Fibroblast of skin of scalp (primary cell): ENCODE results near the gene TANC1.

Experiments
- DNase-seq: peaks from one replicate; pipeline ENCODE4 v3.0.0-alpha.2; 2013

Gene TANC1

GRCh38 chr2:159065313-159065712 is 96.9 kb downstream of the TANC1 start:
- DNase-seq: no peak

- no peak for DNase-seq
Measured at GRCh38 chr2:159065891-159066290, 97.5 kb downstream of the TANC1 start.

GRCh38 chr2:159066541-159067156 is 98.2 kb downstream of the TANC1 start:
- DNase-seq: no peak

GRCh38 chr2:159067971-159068370 is 99.5 kb downstream of the TANC1 start:
- peak; percentile 58 for DNase-seq

- no peak for DNase-seq
Measured at GRCh38 chr2:159069229-159069628, 100.8 kb downstream of the TANC1 start.

- DNase-seq: no peak
Measured at GRCh38 chr2:159070235-159070634, 101.8 kb downstream of the TANC1 start.

- peak; percentile 88 for DNase-seq
Measured at GRCh38 chr2:159071190-159071915, 102.9 kb downstream of the TANC1 start.

- peak; percentile 63 for DNase-seq
Measured at GRCh38 chr2:159072795-159073194, 104.4 kb downstream of the TANC1 start.

- no peak for DNase-seq
Measured at GRCh38 chr2:159073256-159073655, 104.8 kb downstream of the TANC1 start.

- DNase-seq: no peak
Measured at GRCh38 chr2:159074605-159075004, 106.2 kb downstream of the TANC1 start.

GRCh38 chr2:159075727-159076126 is 107.3 kb downstream of the TANC1 start:
- no peak for DNase-seq

GRCh38 chr2:159076241-159076640 is 107.8 kb downstream of the TANC1 start:
- peak; percentile 59 for DNase-seq

- DNase-seq: peak; percentile 44
Measured at GRCh38 chr2:159077869-159078268, 109.4 kb downstream of the TANC1 start.

GRCh38 chr2:159078443-159078842 is 110.0 kb downstream of the TANC1 start:
- no peak for DNase-seq

GRCh38 chr2:159080641-159081040 is 112.2 kb downstream of the TANC1 start:
- no peak for DNase-seq

GRCh38 chr2:159082119-159082518 is 113.7 kb downstream of the TANC1 start:
- DNase-seq: no peak

- DNase-seq: peak; percentile 58
Measured at GRCh38 chr2:159084384-159085370, 116.2 kb downstream of the TANC1 start.

- peak; percentile 45 for DNase-seq
Measured at GRCh38 chr2:159086342-159086741, 117.9 kb downstream of the TANC1 start.

GRCh38 chr2:159086826-159087225 is 118.4 kb downstream of the TANC1 start:
- DNase-seq: no peak

- no peak for DNase-seq
Measured at GRCh38 chr2:159088906-159089305, 120.5 kb downstream of the TANC1 start.

GRCh38 chr2:159089543-159089942 is 121.1 kb downstream of the TANC1 start:
- peak; percentile 29 for DNase-seq

GRCh38 chr2:159090514-159091201 is 122.2 kb downstream of the TANC1 start:
- peak; percentile 73 for DNase-seq
